HepG2 (cell line): ENCODE data around the gene RPL41. TPM values are rescaled to one million over a fixed set of nuclear protein-coding genes. Genes with fewer than 3 reads are reported as not detected.

Source experiments
- ASH2L ChIP-seq: fragments of 300-600, 200-600 bp; sonication (generic); IDR thresholded peaks from 2 replicates; pipeline ENCODE4 v1.7.0; 2017; ENCODE audit warnings: low read depth, mild to moderate bottlenecking, moderate library complexity, mixed read lengths, low read length; ENCODE audit not compliant: insufficient read length
- BRD4 ChIP-seq: sonication (generic); formaldehyde crosslinking; IDR thresholded peaks from 2 replicates; pipeline ENCODE4 v1.4.0; 2020; ENCODE audit warnings: missing genetic modification reagents
- CCAR2 ChIP-seq: fragments of 200-400 bp; formaldehyde crosslinking; optimal IDR thresholded peaks from 2 replicates; pipeline ENCODE3; 2018; ENCODE audit warnings: low read depth, mild to moderate bottlenecking, low read length, moderate library complexity
- E2F5 ChIP-seq: sonication (generic); formaldehyde crosslinking; conservative IDR thresholded peaks from 2 replicates; pipeline ENCODE4 v1.4.0; 2020; ENCODE audit warnings: missing genetic modification reagents
- GATAD1 ChIP-seq: IDR thresholded peaks from 2 replicates; pipeline ENCODE4 v1.6.1; 2016; ENCODE audit warnings: missing genetic modification reagents, missing compliant biosample characterization
- HMG20B ChIP-seq: conservative IDR thresholded peaks from 2 replicates; pipeline ENCODE4 v1.6.1; 2016; ENCODE audit warnings: missing genetic modification reagents, missing compliant biosample characterization
- REL ChIP-seq: sonication (generic); formaldehyde crosslinking; conservative IDR thresholded peaks from 2 replicates; pipeline ENCODE4 v1.8.0; 2022; ENCODE audit warnings: mild to moderate bottlenecking, missing genetic modification reagents, moderate library complexity
- SATB2 ChIP-seq: sonication (generic); formaldehyde crosslinking; IDR thresholded peaks from 2 replicates; pipeline ENCODE4 v1.5.0; 2020; ENCODE audit warnings: missing genetic modification reagents
- SMC3 ChIP-seq: IDR thresholded peaks from 2 replicates; pipeline ENCODE4 v1.6.1; 2011; ENCODE audit warnings: low read length, improper control_type of control experiment
- SP5 ChIP-seq: IDR thresholded peaks from 2 replicates; pipeline ENCODE4 v1.6.1; 2016; ENCODE audit warnings: low read depth, borderline replicate concordance
- THRA ChIP-seq: sonication (generic); formaldehyde crosslinking; IDR thresholded peaks from 2 replicates; pipeline ENCODE4 v1.4.0; 2020; ENCODE audit warnings: missing genetic modification reagents, borderline replicate concordance
- TMF1 ChIP-seq: sonication (generic); formaldehyde crosslinking; IDR thresholded peaks from 2 replicates; pipeline ENCODE4 v1.8.1; 2022; ENCODE audit warnings: low read depth, missing genetic modification reagents
- ZBTB21 ChIP-seq: sonication (generic); formaldehyde crosslinking; IDR thresholded peaks from 2 replicates; pipeline ENCODE4 v1.4.0; 2020; ENCODE audit warnings: missing genetic modification reagents
- ZMAT3 ChIP-seq: sonication (generic); formaldehyde crosslinking; conservative IDR thresholded peaks from 2 replicates; pipeline ENCODE4 v1.7.0; 2021; ENCODE audit warnings: missing genetic modification reagents
- ZNF138 ChIP-seq: sonication (generic); formaldehyde crosslinking; IDR thresholded peaks from 2 replicates; pipeline ENCODE4 v1.5.0; 2020; ENCODE audit warnings: mild to moderate bottlenecking, low read depth, missing genetic modification reagents
- ZNF18 ChIP-seq: sonication (generic); formaldehyde crosslinking; IDR thresholded peaks from 2 replicates; pipeline ENCODE4 v1.8.0; 2022; ENCODE audit warnings: mild to moderate bottlenecking, missing genetic modification reagents; ENCODE audit not compliant: insufficient replicate concordance
- ZNF275 ChIP-seq: sonication (generic); formaldehyde crosslinking; IDR thresholded peaks from 2 replicates; pipeline ENCODE4 v1.8.0; 2022; ENCODE audit warnings: missing genetic modification reagents, mild to moderate bottlenecking, inconsistent platforms, borderline replicate concordance
- ZNF3 ChIP-seq: IDR thresholded peaks from 2 replicates; pipeline ENCODE4 v1.7.0; 2017; ENCODE audit warnings: inconsistent platforms
- ZNF362 ChIP-seq: sonication (generic); formaldehyde crosslinking; IDR thresholded peaks from 2 replicates; pipeline ENCODE4 v1.4.0; 2020; ENCODE audit warnings: missing genetic modification reagents, mild to moderate bottlenecking, borderline replicate concordance
- ZNF652 ChIP-seq: IDR thresholded peaks from 2 replicates; pipeline ENCODE4 v1.6.1; 2016; ENCODE audit warnings: low read depth, borderline replicate concordance
- ZNF747 ChIP-seq: sonication (generic); formaldehyde crosslinking; IDR thresholded peaks from 2 replicates; pipeline ENCODE4 v1.8.1; 2023; ENCODE audit warnings: missing genetic modification reagents, mild to moderate bottlenecking, borderline replicate concordance
- ZNF883 ChIP-seq: sonication (generic); formaldehyde crosslinking; IDR thresholded peaks from 2 replicates; pipeline ENCODE4 v1.5.1; 2020; ENCODE audit warnings: mild to moderate bottlenecking, missing genetic modification reagents; ENCODE audit errors: not compliant biosample characterization
- ZSCAN25 ChIP-seq: sonication (generic); formaldehyde crosslinking; IDR thresholded peaks from 2 replicates; pipeline ENCODE4 v1.8.0; 2022; ENCODE audit warnings: mild to moderate bottlenecking, missing genetic modification reagents
- polyA plus RNA-seq, 8 experiments: library from polyadenylated mRNA; depleted of rRNA in 3 of 8; stranded (reverse) in 7 of 8; unstranded in 1 of 8; fragments of >200 nt; fragmentation: Illumina TruSeq in 4 of 8; extraction: Trizol in 4 of 8; gene quantifications; 2 replicates each; pipeline versions ENCODE4 v1.2.1 to v1.2.3, GENCODE V29; 2011 to 2016; ENCODE audit warnings: low read depth in 4 of 8, missing spikeins in 1 of 8, mixed read lengths in 1 of 8; ENCODE audit not compliant: insufficient read depth in 1 of 8
- total RNA-seq, 5 experiments: library from RNA; depleted of rRNA; stranded (reverse); fragments of >200 nt; fragmentation: Illumina TruSeq; extraction: Trizol; gene quantifications; 2 replicates each; pipeline ENCODE4 v1.2.3, GENCODE V29; 2016; ENCODE audit warnings: low read depth in 1 of 5

The RPL41 gene
- total and polyA plus RNA-seq, 2 of the 13 experiments (the other 11 are each of a cell fraction or from before 2014, with no cell fraction given): 4,012 to 7,670 TPM

GRCh38 chr12:56158029-56158925, 41.8 kb downstream of the RPL41 start, which contains the start of gene MYL6 (continued):
- peak; percentile 39; the same call in 1 of the 2 replicates for TF ChIP-seq ZNF275 (CRISPR knock-in tag)
- peak; percentile 57; the same call in 1 of the 2 replicates for TF ChIP-seq ZBTB21 (CRISPR knock-in tag)
- no peak for TF ChIP-seq ZMAT3
- no peak for TF ChIP-seq SMC3
- no peak for TF ChIP-seq TMF1 (CRISPR knock-in tag)
- no peak for TF ChIP-seq E2F5 (CRISPR knock-in tag)
- no peak for TF ChIP-seq THRA
- 0 out of 2 replicates have a peak, but pooled peaks have one; percentile 50 for TF ChIP-seq ZSCAN25 (CRISPR knock-in tag)
- no peak for TF ChIP-seq ZNF18
- no peak; the same call in 1 of the 2 replicates for TF ChIP-seq ZNF652 (CRISPR knock-in tag)
- TF ChIP-seq HMG20B: 0 out of 2 replicates have a peak, but pooled peaks have one; percentile 10
- TF ChIP-seq ZNF362 (CRISPR knock-in tag): no peak
- TF ChIP-seq ZNF138 (CRISPR knock-in tag): 0 out of 2 replicates have a peak, but pooled peaks have one; percentile 30
- no peak for TF ChIP-seq CCAR2
- TF ChIP-seq REL (CRISPR knock-in tag): no peak; the same call in 1 of the 2 replicates
- TF ChIP-seq ZNF747 (CRISPR knock-in tag): 0 out of 2 replicates have a peak, but pooled peaks have one; percentile 55
- no peak for TF ChIP-seq SATB2 (CRISPR knock-in tag)
- peak; percentile 68 for TF ChIP-seq ASH2L
- 0 out of 2 replicates have a peak, but pooled peaks have one; percentile 27 for TF ChIP-seq BRD4
- 0 out of 2 replicates have a peak, but pooled peaks have one; percentile 45 for TF ChIP-seq GATAD1
- TF ChIP-seq SP5 (CRISPR knock-in tag): no peak
- TF ChIP-seq ZNF883: peak; percentile 52
- no peak for TF ChIP-seq ZNF3
